OCI-M2 (cell line): ENCODE data around the gene GPATCH2.

ENCODE experiments used
- DNase-seq: peaks from one replicate; lab custom pipeline; 2025; ENCODE audit not compliant: unreplicated experiment; lab: John Stamatoyannopoulos, UW

Gene GPATCH2

GRCh38 chr1:217379336-217379735 lies 251.6 kb downstream of the GPATCH2 start:
- no peak for DNase-seq
